HG02943 (cell line): ENCODE measurements around the gene CNP.

Experiments used
- ATAC-seq: cut with Tn5 transposase; IDR thresholded peaks from one replicate; pipeline ENCODE4 v1.9.1; 2021; ENCODE audit warnings: mild to moderate bottlenecking, low read depth, moderate library complexity; ENCODE audit not compliant: unreplicated experiment

Gene CNP

DNA sequence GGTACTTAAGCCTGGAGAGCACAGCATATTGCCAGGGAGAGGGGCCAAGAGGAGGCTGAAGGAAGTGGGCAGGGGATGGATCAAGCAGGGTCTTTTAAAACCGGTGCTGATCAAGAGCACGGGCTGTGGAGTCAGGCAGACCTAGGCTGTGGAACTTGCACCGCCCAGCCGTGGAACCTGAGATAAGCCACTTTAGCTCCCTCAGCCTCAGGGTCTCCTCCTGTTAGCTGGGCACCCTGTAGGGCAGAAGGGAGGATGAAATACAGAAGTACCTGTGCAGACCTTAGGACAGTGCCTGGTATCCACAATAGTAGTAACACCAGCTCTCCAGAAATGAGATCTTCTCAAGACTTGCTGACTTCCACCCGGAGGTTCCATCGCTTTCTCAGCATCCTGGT lies 26.9 kb upstream of the CNP start:
- ATAC-seq = no peak

DNA sequence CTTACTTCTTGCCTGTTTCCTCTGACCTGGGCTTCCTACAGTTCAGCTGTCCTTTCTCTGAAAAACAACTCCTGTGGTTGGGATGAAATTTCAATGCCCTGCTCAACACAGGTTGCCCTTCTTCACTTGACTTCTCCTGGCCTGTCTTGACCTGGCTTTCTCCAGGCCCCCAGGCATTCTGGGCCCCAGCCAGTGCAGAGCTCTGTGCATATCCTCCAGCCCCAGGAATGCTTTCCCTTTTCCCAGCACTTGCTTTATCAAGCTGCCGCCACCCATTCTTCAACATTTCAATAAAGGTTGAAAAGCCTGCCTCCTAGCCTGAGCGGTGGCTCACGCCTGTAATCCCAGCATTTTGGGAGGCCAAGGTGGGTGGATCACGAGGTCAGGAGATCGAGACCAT lies 25.4 kb upstream of the CNP start:
- no peak for ATAC-seq

DNA sequence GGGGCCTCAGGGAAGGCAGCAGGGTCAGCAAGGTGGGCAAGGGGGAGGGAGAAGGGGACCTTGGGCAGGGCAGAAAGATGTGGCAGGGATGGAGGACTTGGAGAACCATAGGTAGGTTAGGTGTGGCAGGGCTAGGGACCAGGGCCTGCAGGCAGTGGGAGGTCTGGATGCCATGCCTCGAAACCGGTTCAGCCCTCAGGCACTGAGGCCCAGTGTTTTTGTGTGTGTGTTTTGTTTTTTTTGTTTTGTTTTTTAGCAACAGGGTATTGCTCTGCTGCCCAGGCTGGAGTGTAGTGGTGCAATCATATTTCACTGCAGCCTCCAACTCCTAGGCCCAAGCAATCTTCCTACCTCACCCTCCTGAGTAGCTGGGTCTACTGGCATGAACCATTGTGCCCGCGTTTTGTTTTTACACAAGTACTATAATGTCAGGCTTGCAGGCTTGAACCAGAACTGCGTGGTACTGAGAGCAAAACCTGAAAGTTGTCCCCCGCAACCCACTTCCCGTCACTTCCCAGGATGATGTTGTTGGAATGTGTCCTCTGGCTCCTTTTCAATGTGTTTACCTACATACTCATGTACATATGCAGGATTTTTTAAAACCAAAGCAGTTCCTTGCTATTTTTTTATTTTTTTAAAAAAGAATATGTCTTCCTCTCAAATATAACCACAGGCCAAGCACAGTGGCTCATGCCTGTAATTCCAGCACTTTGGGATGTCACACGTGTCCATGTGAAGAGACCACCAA lies 23.8 kb upstream of the CNP start:
- ATAC-seq = no peak

DNA sequence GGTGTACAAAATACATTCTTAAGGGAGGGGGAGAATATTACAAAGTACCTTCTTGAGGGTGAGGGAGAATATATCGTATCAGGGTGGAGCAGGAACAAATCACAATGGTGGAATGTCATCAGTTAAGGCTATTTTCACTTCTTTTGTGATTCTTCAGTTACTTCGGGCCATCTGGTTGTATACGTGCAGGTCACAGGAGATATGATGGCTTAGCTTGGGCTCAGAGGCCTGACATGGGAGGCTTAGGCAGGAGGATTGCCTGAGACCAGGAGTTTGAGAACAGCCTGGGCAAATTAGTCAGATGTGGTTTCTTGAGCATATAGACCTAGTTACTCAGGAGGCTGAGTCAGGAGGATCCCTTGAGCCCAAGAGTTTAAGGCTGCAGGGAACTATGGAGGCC lies 23.1 kb upstream of the CNP start:
- ATAC-seq = no peak

DNA sequence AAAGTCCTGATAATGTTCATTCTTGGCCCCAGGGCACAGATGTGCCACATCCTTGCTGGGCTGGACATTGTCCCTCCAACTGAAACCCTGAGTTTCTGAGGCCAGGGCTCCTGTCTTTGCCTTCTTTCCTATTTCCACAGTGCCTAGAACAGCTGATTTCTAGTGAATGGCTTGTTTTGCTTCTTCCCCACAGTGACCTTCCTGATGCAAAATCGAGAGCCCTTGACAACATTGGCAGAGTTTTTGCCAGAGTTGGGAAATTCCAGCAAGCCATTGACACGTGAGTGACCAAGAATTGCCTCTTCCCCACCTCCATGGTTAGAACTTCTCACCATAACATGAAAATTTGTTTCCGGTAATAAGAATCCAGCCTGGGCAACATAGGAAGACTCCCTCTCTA lies 21.7 kb upstream of the CNP start:
- no peak for ATAC-seq

DNA sequence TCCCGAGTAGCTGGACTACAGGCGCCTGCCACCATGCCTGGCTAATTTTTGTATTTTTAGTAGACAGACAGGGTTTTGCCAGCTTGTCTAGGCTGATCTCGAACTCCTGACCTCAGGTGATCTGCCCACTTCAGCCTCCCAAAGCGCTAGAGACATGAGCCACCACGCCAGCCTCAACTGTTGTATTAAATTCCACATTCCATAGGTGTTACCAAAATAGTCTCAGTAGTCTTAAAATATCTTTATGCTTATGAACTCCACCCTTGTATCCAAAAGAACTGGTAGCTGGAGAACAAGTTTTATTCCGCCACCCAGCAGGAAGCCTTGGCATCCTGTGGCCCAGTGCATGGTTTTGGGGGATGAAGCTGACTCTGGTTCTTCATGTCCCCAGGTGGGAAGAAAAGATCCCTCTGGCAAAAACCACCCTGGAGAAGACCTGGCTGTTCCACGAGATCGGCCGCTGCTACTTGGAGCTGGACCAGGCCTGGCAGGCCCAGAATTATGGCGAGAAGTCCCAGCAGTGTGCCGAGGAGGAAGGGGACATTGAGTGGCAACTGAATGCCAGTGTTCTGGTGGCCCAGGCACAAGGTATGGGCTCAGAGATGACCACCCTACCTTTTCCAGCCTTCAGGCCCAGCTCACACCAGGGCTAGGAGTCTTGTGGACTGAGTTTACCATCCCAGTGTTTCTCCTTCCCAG lies 17.7 kb upstream of the CNP start:
- ATAC-seq = no peak

DNA sequence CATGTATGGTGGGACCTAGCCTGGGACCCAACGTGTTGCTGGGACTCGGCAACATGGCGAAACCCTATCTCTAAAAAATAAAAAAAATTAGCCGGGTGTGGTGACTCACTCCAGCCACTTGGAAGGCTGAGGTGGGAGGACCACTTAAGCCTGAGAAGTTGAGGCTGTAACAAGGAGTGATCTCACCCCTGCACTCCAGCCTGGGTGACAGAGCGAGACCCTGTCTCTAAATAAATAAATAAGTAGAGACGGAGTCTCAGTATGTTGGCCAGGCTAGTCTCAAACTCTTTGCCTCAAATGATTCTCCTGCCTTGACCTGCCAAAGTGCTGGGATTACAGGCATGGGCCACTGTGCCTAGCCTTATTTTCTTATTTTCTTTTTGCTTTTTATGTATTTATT lies 10.1 kb upstream of the CNP start:
- no peak for ATAC-seq

DNA sequence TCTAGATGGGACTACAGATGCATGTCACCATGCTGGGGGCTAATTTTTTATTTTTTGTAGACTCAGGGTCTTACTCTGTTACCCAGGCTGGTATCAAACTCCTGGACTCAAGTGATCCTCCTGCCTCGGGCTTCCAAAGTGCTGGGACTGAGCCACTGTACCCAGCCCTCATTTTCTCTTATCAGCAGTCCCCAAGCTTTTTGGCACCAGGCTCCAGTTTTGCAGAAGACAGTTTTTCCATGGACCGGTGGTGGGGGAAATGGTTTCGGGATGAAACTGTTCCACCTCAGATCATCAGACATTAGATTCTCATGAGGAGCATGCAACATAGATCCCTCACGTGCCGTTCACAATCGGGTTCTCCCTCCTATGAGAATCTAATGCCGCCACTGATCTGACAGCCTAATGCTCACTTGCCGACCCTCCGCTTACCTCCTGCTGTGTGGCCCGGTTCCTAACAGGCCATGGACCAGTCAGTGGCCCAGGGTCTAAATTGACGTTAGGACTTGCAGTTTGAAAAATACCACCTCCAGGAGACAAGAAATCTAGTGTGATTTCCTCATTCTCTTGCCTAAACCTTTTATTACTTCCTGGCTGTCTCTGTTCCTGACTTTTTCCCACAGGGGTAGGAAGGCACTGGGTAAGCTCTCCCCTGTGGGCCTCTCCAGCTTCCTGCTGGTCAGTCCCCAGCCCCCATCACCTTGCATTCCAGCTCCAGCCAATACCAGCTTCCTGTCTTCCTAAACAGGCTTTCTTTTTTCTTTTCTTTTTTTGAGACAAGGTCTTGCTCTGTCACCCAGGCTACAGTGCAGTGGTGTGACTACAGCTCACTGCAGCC lies 9.3 kb upstream of the CNP start:
- ATAC-seq = no peak

DNA sequence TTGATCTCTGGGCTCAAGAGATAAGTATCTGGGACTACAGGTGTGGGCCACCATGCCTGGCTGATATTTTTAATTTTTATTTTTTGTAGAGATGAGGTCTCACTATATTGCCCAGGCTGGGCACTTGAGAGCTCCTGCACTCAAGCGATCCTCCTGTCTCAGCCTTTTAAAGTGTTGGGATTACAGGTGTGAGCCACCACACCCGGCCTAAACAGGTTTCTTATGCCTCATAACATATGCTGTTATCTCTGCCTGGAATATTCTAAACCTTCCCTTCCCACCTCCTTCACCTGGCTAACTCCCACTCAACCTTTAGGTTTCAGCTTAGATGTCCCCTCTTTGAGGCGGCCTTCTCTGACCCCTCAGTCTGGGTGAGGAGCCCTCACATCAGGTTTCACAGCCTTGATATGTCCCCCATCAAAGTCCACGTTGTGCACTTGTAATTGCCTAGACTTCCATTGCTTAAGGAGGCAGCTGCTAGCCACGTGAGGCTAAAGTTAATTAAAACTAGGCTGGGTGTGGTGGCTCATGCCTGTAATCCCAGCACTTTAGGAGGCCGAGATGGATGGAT lies 8.6 kb upstream of the CNP start:
- ATAC-seq = no peak

DNA sequence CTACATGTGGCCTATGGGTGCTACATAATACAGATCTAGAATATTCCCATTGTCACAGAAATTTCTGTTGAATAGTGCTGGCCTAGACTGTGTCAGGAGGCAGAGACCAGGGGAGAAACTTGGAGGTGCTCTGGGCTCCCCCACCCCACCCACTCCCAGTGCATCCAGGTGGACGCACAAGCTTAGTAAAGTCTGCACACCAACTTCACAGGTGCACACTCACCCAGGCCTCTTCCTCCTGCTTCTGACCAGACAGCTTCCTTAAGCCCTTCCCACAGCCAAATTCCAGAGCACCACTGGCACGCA lies 7.6 kb upstream of the CNP start:
- no peak for ATAC-seq

DNA sequence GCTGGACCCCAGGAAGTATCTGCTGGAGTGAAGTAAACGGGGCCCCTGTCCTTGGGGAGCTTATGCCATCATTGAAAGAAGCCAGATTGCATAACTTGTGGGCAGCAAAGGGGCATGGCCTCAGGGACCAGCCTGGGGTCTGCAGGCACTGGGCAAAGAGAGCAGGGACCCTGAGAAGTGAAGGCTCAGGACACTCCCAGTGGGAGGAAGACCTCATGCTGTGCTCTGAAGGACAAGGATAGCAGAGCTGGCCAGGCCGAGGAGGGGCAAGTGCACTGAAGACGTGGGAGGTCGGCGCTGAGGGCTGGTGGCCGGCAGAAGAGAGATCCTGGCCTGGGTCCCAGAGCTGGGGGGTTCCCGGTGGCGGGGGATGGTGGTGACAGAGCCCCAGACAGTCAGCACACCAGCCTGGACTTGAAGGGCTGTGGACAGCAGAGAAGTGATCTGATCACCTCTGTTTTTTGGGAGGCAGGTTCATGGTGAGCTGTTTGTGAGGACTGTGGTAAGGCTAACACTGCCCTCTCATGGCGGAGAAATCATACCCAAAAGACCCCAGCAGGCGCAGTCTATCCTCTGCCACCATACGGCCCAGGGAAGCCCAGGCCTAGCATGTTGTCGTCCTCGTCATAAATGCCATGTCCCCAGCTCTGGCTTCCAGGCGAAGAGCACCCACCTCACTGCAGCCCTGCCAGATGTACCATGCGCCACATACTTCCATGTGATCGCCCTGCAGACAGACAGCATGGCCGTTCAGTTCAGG lies 7.1 kb upstream of the CNP start:
- no peak for ATAC-seq

DNA sequence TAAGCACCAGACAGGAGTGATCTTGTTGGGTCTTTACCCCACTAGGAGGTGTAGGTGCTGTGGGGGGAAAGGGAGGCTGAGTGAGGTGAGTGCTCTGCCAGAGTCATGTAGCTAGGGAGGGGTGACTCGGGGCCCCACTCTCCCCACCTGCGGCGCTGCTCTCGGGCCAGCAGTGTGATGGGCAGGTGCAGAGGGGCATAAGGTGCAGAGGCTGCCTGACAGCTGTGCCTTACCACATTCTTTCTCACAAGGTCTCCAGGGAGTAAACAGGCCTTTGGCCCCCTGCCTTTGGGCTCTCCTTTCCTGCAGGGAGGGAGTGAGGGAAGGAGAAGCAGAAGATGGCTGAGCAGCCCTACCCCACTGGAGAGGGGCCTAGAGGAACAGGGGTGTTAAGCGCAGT lies 4.5 kb upstream of the CNP start:
- ATAC-seq = no peak

DNA sequence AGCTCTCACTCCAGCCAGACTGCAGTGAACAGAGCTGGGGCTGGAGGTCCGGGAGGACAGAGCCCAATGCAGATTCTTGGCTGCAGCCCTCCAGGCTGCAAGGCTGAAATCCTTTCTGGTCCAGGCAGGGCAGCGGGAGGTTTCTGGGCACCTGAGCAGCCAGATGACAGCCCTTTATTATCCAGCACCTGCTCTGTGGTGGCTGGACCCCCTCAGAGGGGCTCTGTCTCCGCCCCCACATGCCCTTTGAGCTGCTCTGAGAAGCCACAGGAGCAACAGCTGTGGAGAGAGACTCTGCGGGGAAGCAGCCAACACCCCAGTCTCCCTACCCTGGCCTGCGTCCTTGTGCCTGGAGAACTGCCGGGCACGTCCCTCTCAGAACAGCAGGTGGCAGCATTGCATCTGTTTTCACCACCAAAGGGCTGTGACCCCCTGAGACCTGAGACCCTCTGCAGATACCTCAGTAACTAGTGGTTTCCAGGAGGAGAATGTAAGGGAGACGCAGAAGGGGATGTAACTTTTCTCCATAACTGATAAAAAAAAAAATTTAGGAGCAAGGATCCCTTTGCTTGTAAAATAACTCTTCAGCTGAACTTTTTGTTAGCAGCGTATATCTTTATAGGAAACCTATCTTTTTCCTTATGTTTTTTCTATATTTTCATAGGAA lies 3.7 kb upstream of the CNP start:
- ATAC-seq = no peak

DNA sequence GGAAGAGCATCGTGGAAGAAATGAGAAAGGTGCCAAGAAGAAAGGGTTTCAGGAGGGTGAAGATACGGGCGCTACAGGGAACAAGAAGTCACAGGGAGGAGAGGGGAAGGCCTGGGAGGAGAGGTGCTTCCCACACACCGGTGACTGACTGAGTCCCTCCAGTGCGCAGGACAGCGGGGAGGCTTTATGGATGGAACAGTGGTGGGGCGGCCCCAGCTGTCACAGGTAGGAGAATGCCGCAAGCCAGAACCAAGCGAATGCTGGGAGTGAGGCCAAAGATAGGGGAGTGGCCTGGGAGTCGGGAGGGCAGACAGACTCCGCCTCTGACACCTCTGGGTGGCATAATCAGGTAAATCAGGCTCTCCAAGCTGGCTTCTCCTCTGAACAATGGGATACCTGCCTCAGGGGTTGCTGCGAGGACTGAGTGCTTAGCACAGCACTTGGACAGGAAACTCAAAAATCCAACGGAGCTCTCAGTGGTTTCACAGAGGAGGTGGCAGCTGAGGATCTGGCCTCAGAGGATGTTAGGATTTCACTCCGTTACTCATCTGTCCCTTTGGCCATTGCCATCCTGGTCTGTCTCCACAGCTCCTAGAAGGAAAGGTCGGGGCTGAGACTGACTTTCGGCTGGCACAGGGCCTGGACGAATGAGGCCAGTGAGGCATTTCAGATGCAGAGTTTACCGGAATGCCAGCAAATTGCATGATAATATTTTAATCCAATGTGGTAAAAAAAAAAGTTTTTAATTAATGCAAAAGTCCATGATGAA lies 717 bp upstream of the CNP start:
- ATAC-seq = no peak

DNA sequence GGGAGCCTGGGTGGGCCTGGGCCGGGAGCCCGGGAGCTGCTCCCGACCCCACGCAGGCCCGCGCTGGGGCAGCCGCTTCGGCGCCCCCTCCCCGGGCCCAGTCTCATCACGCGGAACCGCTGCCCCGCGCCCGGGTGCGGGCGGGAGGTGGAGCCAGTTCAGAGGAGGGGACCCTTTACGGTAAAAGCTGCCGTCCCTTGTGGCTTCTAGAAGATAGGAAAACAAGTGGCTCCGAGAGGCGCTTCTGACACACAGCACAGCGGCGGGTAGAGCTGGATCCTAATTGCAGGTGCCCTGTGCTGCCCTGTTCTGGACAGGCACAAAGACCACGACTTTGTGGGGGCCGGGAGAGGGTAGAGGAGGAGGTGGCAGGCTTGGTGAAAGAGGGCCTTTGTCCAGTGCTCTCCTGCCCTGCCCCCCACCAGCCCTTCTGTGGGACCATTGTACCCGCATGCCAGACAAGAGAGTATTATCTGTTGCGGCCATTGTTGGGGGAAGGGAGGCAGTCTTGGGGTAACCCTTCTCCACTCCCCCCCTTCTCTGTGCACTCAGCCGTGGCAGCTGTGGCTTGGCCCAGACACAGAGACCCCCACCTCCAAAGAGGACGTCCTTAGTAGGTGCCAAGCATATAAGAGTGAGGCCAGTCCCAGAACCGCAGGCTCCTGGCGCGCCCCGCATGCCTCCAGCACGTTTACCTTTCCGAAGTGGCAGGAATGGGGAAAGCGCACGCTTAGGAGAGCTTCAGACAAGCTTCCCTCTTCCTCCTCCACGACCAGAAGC lies 736 bp downstream of the CNP start:
- no peak for ATAC-seq

DNA sequence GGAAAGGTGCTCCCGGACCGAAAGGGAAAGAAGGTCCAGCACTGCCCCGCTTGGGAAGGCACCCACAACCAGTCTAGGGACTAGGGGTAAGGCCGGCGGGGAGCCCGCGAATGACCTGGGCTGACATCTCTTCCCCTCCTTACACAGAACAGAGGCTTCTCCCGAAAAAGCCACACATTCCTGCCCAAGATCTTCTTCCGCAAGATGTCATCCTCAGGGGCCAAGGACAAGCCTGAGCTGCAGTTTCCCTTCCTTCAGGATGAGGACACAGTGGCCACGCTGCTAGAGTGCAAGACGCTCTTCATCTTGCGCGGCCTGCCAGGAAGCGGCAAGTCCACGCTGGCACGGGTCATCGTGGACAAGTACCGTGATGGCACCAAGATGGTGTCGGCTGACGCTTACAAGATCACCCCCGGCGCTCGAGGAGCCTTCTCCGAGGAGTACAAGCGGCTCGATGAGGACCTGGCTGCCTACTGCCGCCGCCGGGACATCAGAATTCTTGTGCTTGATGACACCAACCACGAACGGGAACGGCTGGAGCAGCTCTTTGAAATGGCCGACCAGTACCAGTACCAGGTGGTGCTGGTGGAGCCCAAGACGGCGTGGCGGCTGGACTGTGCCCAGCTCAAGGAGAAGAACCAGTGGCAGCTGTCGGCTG lies 1.5 kb downstream of the CNP start:
- no peak for ATAC-seq

DNA sequence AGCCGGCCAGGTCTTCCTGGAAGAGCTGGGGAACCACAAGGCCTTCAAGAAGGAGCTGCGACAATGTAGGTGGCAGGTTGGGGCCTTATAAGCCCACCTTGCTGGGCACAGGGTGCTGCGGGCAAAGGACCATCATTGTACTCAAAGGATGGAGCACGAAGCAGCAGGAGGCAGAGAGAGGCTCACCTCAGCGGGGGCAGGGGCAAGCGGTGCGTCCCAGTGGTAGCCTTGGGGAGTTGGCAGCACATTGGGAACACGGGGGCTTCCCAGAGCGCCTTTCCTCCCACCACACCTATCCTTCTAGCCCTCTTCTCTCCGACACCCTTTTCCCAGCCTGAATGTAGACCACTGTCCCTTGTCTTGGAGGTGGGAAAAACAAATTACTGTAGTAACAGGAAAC lies 2.1 kb downstream of the CNP start:
- ATAC-seq = no peak

DNA sequence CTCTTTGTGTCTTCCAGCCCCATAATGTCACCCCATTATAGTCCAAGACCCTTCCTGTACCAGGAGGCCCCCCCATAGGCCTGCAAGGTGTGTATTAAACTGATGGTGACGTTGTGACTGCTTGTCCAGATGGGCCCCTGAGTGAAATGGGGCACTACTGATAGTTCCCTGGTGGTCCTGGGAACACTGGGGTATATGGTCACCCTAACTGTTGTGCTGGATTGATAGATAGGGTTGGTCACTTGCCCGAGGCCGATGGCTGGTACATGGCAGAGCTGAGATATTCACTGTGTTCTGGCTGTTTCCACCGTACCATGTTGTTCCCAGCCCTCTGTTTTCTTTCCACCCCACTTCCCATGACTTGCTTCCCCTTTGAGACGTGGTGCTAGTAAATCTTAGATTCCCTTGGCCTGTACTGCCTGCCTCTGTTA lies 4.3 kb downstream of the CNP start:
- no peak for ATAC-seq
